Stimulated activated CD8-positive, alpha-beta memory T cell treated with anti-CD3 and anti-CD28 coated beads, Interleukin-7, amount 100 ng/mL, for 4 hours (primary cell): Measurements from ENCODE around the gene SGPP2.

ENCODE experiments used
- DNase-seq, 2 donors: peaks; one replicate each; pipeline ENCODE4 v3.0.0-alpha.2; 2020; ENCODE audit warnings: low read depth in 2 of 2

Gene SGPP2

DNA sequence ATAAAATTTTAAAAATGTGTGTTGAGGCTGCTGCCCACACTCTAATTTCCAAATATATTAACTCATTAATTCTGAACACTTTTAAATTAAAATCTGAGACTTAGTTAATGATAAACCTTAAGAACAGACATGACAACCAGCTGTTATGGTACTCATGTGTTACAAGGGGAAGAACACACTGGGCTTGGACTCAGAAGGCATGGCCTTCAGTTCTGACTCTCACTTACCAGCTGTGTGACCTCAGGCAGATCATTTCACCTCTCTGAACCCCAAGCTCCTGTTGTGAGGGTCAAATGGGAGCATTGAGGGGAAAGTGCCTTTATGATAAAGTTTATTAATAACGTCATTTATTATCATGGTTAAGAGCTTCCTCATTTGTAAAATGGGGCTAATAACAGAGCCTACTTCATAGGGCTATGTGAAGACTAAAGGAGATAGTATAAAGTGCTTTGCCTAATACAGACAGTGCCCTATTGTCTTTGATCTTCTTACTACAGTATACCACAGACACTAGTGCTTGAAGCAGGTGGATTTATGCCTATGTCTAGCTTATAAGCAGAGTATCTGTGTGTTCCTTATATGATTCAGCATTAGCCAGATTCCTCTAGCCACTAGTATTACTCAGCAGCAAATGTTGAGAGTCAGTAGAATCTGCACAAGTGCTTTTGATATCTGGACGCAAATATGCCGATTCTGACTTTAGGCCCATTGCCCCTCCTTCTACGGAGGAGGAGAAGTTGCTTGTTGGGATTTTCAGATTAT lies 99.6 kb downstream of the SGPP2 start:
- no peak for DNase-seq

DNA sequence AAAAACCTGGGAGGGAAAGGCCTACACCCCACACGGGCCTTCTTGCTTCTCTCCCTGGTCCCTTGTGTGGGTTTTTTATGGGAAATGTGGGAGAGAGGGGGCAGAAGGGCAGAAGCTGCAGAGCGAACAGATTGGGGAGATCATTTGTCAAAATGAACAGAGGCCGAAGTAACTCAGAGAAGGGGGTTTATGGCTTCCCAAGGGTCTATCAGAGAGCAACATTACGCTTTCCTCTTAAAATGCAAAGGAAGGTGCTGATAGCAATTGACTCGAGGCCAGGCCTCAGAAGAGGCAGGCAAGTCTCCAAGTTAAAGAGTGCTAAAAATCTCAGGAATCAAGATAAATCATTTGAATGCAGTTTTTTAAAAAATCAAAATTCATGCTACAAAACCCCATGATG lies 101.5 kb downstream of the SGPP2 start:
- no peak for DNase-seq

- no peak for DNase-seq
These were observed 102.3 kb downstream of the SGPP2 start for GRCh38 chr2:222526480-222527277.

- no peak for DNase-seq
These were observed 108.0 kb downstream of the SGPP2 start for GRCh38 chr2:222532315-222532714.

DNA sequence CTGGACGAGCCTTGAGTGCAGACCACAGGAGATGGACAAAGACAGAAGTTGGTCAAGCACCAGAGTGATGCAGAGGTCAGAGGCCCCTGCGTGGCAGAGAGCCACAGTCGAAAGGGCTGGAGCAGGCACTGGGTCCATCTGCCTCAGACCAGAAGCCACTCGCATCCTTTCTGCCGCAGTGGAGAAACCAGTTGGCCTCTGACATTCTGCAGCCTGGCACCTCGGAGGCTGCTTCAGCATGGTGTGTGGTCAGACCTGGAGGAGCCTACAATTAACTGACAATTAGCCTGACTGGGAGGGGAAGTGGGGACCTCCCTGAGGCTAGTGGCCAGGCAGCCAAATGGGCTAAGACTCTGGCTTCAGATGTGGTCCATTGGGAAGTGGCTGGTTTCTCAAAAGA lies 111.1 kb downstream of the SGPP2 start:
- DNase-seq: no peak

GRCh38 chr2:222538535-222538934 lies 114.2 kb downstream of the SGPP2 start:
- DNase-seq: no peak

- no peak for DNase-seq
These were observed 120.3 kb downstream of the SGPP2 start for GRCh38 chr2:222544661-222545060.

DNA sequence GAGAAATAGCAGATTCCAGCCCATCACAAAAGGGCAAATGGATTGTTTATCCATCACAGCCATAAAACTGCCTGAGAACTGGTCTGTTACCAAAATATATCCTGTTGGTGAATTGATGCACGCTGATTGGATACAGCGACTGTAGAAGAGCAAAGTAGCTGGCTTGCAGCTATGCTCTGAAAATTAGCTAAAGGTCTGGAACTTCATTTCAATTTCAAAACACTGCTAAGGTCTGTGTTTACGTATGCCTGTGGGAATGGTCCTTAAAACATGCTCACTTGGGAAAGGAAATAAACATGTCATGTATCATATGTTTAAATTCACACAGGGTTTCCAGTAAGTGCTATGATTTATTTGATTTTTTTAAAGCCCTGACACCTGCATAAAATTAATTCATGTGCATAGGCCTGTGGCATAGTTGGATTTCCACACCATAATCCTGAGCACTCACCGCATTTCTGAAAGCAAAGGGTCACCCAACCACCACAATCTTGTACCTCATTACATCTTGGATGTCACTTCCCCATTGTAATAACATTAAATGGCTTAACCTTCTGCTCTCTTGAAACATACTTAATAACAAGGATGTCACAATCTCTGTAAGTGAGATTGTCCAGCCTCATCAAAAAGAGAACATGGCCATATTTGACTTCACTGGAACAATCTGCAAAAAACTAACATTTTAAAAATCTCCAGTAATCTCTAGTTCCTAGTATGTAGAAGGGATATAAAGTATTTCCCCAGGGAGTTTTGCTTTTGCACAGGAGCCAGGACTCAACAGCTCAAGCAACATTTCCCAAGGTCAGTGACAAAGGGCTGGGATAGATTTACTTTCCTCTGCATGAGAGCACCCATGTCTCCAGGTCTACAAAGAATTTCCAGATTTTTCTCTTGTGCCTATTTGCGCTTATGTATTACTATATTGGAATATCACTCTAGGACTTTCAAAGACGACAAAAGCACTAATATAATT lies 121.8 kb downstream of the SGPP2 start:
- no peak for DNase-seq

GRCh38 chr2:222547083-222547482 lies 122.7 kb downstream of the SGPP2 start:
- DNase-seq: no peak

GRCh38 chr2:222548992-222549391 lies 124.6 kb downstream of the SGPP2 start:
- DNase-seq: no peak

- DNase-seq: no peak
These were observed 130.2 kb downstream of the SGPP2 start for GRCh38 chr2:222554517-222554916.

GRCh38 chr2:222561151-222561550 lies 136.8 kb downstream of the SGPP2 start:
- no peak for DNase-seq

DNA sequence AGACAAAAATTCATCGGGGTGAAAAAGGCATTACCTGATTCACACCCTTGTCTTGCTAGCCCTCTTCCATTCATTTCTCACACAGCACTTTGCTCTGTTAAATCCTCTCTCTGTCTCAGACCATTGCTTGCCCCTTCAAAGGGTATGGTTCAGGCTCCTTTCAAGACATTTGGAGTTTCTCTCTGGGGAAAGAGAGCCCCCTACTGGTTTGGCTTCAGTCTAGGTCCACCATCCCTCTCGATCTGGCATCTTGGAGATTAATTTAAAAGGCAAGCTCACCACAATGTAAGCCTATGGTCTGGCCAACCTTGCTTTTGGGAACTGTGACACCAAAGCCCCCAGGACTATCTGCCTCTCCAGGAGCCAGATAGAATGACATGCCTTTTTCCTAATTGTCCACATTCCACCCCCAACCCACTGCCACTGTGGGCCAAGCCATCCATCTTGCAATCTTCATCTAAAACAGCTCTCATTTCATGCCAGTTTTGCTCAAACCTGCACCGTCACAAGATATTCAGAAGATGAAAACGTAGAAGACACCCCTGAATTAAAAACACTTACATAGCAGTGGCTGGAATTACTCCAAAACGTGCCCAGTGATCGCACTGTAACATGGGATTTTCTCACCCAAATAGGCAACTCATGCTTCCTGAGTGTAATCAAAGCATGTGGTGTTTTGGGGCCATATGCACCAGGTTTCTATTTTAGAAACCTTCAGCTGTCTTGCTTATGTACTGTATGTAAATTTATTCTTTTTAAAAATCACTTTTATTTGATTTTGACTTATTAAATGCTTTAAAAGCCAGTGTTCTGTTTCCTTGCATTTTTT lies 137.7 kb downstream of the SGPP2 start:
- DNase-seq: no peak

DNA sequence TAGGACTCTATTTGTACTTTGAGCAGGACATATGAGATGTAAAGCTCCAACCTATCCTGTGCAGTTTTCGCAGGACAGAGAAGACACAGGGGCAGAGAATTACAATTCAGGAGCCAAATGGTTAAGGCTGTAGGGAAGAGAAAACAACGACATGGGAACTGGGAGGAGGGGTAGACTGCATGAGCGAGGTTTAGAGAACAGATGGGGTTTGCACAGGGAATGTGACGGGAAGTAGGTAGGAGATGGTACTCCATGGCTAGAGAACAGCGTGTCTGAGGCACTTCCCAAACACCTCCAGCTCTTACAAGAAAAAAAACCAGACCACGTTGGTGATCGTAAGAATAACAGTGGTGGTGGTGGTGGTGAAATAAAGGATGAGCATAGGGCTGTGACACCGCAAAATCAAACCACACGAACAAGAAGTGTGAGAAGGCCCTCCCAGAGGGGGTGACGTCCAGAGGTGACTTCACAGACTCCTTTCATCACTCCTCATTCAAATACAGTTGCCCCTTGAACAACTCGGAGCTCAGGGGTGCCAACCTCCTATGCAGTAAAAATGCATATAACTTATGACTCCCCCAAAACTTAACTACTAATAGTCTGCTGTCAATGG lies 138.9 kb downstream of the SGPP2 start:
- DNase-seq: no peak

GRCh38 chr2:222563936-222564335 lies 139.6 kb downstream of the SGPP2 start:
- no peak for DNase-seq

DNA sequence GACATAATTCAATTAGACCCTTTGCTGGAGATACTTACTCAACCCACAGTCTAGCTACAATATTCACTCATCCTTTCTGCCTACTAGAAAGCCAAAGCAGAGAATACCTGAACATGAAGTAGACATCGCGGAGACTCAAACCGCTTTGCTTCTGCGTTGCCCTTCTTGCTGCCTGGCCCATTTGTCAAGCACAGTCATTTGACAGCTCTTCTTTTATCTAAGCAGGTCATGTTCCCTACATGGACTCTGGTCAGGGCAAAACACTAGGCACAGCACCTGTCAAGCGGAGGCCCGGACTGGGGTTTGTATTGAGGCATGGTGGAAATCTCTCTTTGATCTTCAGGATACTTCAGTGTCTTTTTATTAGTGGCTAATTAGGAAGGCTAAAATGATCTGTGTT lies 141.9 kb downstream of the SGPP2 start:
- DNase-seq: no peak

DNA sequence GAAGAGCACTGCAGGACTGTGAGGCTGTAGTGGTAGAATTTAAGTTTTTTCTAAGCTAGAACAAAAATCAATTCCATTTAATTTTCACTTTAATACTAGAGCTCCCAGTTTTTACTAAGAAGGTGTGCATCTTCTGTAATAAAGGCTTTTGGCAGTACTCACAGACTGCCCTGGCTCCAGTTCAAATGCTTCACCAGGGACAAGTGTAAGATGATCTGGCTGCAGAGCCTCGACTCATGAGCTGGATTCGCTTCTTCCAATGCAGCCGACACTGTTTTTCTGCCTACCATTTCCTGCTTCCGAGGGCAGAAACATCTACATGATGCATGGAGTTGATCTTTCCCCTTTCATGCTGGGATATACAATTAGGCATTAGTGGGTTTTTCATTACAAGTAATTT lies 144.5 kb downstream of the SGPP2 start:
- no peak for DNase-seq

- no peak for DNase-seq
These were observed 145.5 kb downstream of the SGPP2 start for GRCh38 chr2:222569826-222570225.

DNA sequence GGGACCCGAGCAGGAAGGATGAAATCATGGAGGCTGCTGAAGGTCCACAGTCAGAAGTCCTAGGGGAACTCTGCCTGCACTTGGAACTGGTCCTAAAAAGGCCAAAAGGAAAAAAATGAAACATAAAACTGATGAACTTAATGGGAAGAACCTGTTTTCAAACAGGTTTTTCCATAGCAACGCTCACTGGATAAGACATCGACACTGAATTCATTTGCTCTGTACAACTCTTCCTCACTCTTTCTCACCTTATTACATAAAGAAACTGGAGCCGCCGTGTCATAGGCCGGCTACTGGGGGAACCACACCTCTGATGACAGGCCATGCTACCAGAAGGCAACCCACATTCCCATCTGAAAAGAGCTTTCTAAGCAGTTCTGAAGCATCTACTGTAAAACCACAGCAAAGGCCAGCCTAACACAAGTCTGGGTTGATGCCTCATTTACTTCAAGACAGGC lies 147.9 kb downstream of the SGPP2 start:
- no peak for DNase-seq

GRCh38 chr2:222572751-222573174 lies 148.4 kb downstream of the SGPP2 start:
- no peak for DNase-seq

DNA sequence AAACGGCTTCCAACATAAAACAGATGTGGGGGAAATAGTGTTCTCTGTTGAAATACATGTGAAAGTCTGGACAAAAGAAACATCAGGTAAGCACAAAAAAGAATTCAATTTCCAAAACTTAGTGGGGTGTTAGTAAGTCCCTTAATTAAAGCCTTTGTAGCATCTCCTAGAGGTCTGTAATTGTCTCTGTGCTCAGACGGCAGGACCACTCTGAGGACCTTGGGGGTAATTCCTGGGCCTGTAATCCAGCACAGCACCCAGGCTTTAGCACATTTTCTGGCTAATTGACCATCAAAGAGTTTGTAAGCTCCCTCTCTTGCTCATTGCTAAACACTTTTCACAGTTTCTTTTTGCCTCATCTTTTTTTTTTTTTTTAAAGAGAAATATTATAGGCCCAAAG lies 151.3 kb downstream of the SGPP2 start:
- no peak for DNase-seq
